ENCODE measurements around the gene CTH.

- TF ChIP-seq CTCF (IDR thresholded peaks at IDR 0.05 in 4 of 5, conservative IDR thresholded peaks at IDR 0.05 in 1 of 5) (no peak), POLR2A (IDR thresholded peaks at IDR 0.05) (no peak)
Observed at GRCh38 chr1:70376196-70376595, 34.9 kb upstream of the CTH start.

Data from gastrocnemius medialis (tissue), 4 donors.